ENCODE measurements around the gene NECTIN1.

- TF ChIP-seq CTCF (IDR thresholded peaks at IDR 0.05; ENCODE audit: poor library complexity): no peak
- no peak for TF ChIP-seq EZH2 (IDR thresholded peaks at IDR 0.05; ENCODE audit: borderline replicate concordance)
- no peak for TF ChIP-seq EZH2phosphoT487 (IDR thresholded peaks at IDR 0.05; ENCODE audit: low read depth, severe bottlenecking, unreplicated experiment)
Observed at GRCh38 chr11:119696378-119697222, 32.4 kb downstream of the NECTIN1 start.
